Measurements from ENCODE around the gene HSP90AA1. TPM values are rescaled to one million over a fixed set of nuclear protein-coding genes. Genes with fewer than 3 reads are reported as not detected.

HSP90AA1 gene
- total RNA-seq, 1 experiment from 2014 or later, result 1,112 TPM

DNA sequence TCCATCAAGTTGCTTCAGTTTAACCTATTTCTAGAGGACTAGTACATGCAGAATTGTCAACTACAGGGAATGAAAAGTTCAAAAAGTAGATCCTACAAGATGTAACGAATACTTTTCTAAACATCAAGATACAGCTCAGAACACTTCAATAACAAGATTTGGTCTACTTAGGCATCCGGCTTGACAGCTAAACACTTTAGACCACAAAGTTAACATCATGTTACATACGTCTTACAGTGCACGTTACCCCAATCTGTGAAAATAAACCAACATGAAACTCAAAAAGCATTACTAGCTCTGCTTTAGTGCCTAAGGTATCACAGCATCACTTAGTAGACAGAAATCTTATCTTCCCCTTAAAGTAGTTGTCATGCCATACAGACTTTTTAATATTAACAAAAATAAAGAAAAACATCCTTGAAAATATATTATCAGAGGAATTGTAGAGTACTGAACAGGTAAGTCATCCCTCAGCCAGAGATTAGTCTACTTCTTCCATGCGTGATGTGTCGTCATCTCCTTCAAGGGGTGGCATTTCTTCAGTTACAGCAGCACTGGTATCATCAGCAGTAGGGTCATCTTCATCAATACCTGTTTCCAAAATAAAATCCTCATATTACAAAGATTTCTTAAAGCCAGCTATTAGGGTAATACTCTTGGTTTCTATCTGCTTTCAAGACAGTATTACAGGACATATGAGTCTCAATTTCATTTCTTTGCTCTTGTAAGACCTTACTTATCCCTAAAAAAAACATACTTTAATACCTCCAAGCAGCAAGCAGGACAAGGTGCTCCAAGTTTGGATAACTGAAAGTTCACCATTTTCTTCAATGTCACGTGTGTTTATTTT, 5.4 kb downstream of the HSP90AA1 start:
- CTCF ChIA-PET, result no interaction called here

GRCh38 chr14:102080183-102081080, 6.4 kb downstream of the HSP90AA1 start:
- BruUV-seq (replicated peaks), result no TSS peak
- Histone ChIP-seq H3K36me3 (ENCODE audit: insufficient read depth, low read length, poor library complexity, severe bottlenecking) (peaks cover 74% of the 10 kb centered on the region), H3K27me3 (replicated peaks; ENCODE audit: insufficient read depth, low read depth, low read length, poor library complexity) (no peaks in the 10 kb centered on the region), H3K9me3 (ENCODE audit: low read depth, low read length, poor library complexity, severe bottlenecking) (no peaks in the 10 kb centered on the region), H3K4me1 (ENCODE audit: insufficient read depth, low read length, poor library complexity, severe bottlenecking) (peaks cover 28% of the 10 kb centered on the region), H3K4me3 (ENCODE audit: low read depth, low read length, poor library complexity, severe bottlenecking) (no peak overlapping the region), H3K27ac (ENCODE audit: low read depth, low read length, poor library complexity, severe bottlenecking) (no peak overlapping the region)
- TF ChIP-seq CTCF (conservative IDR thresholded peaks at IDR 0.05; ENCODE audit: low read depth, low read length) (no peak), EZH2 (IDR thresholded peaks at IDR 0.05; ENCODE audit: borderline replicate concordance, low read depth, low read length, poor library complexity, severe bottlenecking) (no peak)
- POLR2A ChIA-PET (ENCODE audit: low non-redundant PET), result no interaction called here
- CTCF ChIA-PET, result no interaction called here
- DNase-seq (ENCODE audit: low spot score), result no peak
- intact Hi-C loops (cut with micrococcal nuclease; ENCODE audit: unreplicated experiment), result no loop called here

More for the DNA sequence above, 5.4 kb downstream of the HSP90AA1 start:
- Histone ChIP-seq H3K27me3 (replicated peaks; ENCODE audit: insufficient read depth, low read depth, low read length, poor library complexity) (no peaks in the 10 kb centered on the region), H3K36me3 (ENCODE audit: insufficient read depth, low read length, poor library complexity, severe bottlenecking) (peaks cover 82% of the 10 kb centered on the region), H3K4me1 (ENCODE audit: insufficient read depth, low read length, poor library complexity, severe bottlenecking) (peaks cover 28% of the 10 kb centered on the region), H3K4me3 (ENCODE audit: low read depth, low read length, poor library complexity, severe bottlenecking) (no peak overlapping the region), H3K27ac (ENCODE audit: low read depth, low read length, poor library complexity, severe bottlenecking) (no peak overlapping the region), H3K9me3 (ENCODE audit: low read depth, low read length, poor library complexity, severe bottlenecking) (no peaks in the 10 kb centered on the region)
- no peak for DNase-seq (ENCODE audit: low spot score)
- POLR2A ChIA-PET (ENCODE audit: low non-redundant PET), result no interaction called here
- no TSS peak for BruUV-seq (replicated peaks)
- TF ChIP-seq EZH2 (IDR thresholded peaks at IDR 0.05; ENCODE audit: borderline replicate concordance, low read depth, low read length, poor library complexity, severe bottlenecking) (no peak), CTCF (conservative IDR thresholded peaks at IDR 0.05; ENCODE audit: low read depth, low read length) (no peak)
- intact Hi-C loops (cut with micrococcal nuclease; ENCODE audit: unreplicated experiment), result no loop called here

DNA sequence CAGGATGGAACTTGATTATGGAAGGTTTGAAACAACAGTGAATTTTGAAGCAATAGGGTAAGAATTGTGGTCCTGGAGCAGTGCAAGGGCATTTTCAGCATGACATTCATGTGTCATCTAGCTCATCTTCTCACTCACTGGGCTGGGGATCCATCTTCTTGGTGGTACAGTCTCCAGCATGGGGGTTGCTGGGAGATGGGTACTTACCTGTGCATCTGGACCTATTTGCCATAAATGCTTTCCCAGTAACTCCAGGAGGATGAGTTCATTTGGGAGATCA, 7.2 kb downstream of the HSP90AA1 start:
- CTCF ChIA-PET, result no interaction called here
- no peak for DNase-seq (ENCODE audit: low spot score)
- no TSS peak for BruUV-seq (replicated peaks)
- intact Hi-C loops (cut with micrococcal nuclease; ENCODE audit: unreplicated experiment), result no loop called here
- H3K9me3 ChIP-seq (ENCODE audit: low read depth, low read length, poor library complexity, severe bottlenecking), result no peaks in the 10 kb centered on the region
- no peak overlapping the region for H3K4me3 ChIP-seq (ENCODE audit: low read depth, low read length, poor library complexity, severe bottlenecking)
- H3K27ac ChIP-seq (ENCODE audit: low read depth, low read length, poor library complexity, severe bottlenecking), result no peak overlapping the region
- H3K36me3 ChIP-seq (ENCODE audit: insufficient read depth, low read length, poor library complexity, severe bottlenecking), result peaks cover 66% of the 10 kb centered on the region
- TF ChIP-seq EZH2 (IDR thresholded peaks at IDR 0.05; ENCODE audit: borderline replicate concordance, low read depth, low read length, poor library complexity, severe bottlenecking), result no peak
- TF ChIP-seq CTCF (conservative IDR thresholded peaks at IDR 0.05; ENCODE audit: low read depth, low read length), result no peak
- H3K4me1 ChIP-seq (ENCODE audit: insufficient read depth, low read length, poor library complexity, severe bottlenecking), result peaks cover 20% of the 10 kb centered on the region
- POLR2A ChIA-PET (ENCODE audit: low non-redundant PET), result no interaction called here
- H3K27me3 ChIP-seq (replicated peaks; ENCODE audit: insufficient read depth, low read depth, low read length, poor library complexity), result no peaks in the 10 kb centered on the region
